ENCODE data around the gene CIAO3.

CIAO3 gene

GRCh38 chr16:719815-720446, 20.9 kb downstream of the CIAO3 start:
- DNase-seq = peak in 2 of 42 donors; percentile 45 to 60
- intact Hi-C loops (cut with DNase I) = loop anchor here (2.0 kb wide), 1 partner anchor 21 kb away; the partner anchor contains the start of gene CIAO3

- intact Hi-C loops (cut with DNase I) = no loop called here
- DNase-seq = no peak
Observed at GRCh38 chr16:718922-719321, 21.9 kb downstream of the CIAO3 start.

- DNase-seq = no peak
- intact Hi-C loops (cut with DNase I) = no loop called here
Observed at GRCh38 chr16:718389-718788, 22.4 kb downstream of the CIAO3 start.

GRCh38 chr16:717450-718245, 23.1 kb downstream of the CIAO3 start:
- DNase-seq = peak in 7 of 42 donors; percentile 26 to 72 (median 64)
- intact Hi-C loops (cut with DNase I) = no loop called here

GRCh38 chr16:716768-717325, 23.9 kb downstream of the CIAO3 start:
- no peak for DNase-seq
- intact Hi-C loops (cut with DNase I) = no loop called here

GRCh38 chr16:716200-716568, 24.6 kb downstream of the CIAO3 start:
- DNase-seq = peak; percentile 84 to 97 (median 93)

GRCh38 chr16:715477-716199, 25.2 kb downstream of the CIAO3 start:
- peak in 4 of 42 donors; percentile 53 to 66 (median 58) for DNase-seq
- intact Hi-C loops (cut with DNase I) = no loop called here

More at GRCh38 chr16:716200-716568, 24.6 kb downstream of the CIAO3 start:
- intact Hi-C loops (cut with DNase I) = no loop called here

GRCh38 chr16:714558-715476, 26.0 kb downstream of the CIAO3 start, which contains the start of gene METRN:
METRN (plus strand) TSS chr16:715118; CDS start chr16:715290, 172 bp downstream.
- intact Hi-C loops (cut with DNase I) = loop anchor here (5.0 kb wide), 1 partner anchor 72 kb away; the partner anchor contains the start of genes CHTF18 and RPUSD1
- peak; percentile 77 to 97 (median 94) for DNase-seq

GRCh38 chr16:714079-714478, 26.7 kb downstream of the CIAO3 start:
- DNase-seq = no peak
- intact Hi-C loops (cut with DNase I) = loop anchor here (5.0 kb wide), 1 partner anchor 73 kb away; the partner anchor contains the start of genes CHTF18 and RPUSD1

GRCh38 chr16:712740-713250, 28.0 kb downstream of the CIAO3 start:
- intact Hi-C loops (cut with DNase I) = loop anchor here (5.0 kb wide), 1 partner anchor 75 kb away; the partner anchor contains the start of genes CHTF18 and RPUSD1
- peak in 3 of 42 donors; percentile 49 to 70 (median 62) for DNase-seq

GRCh38 chr16:711548-712320, 29.1 kb downstream of the CIAO3 start:
- intact Hi-C loops (cut with DNase I) = loop anchor here (5.0 kb wide), 1 partner anchor 76 kb away; the partner anchor contains the start of genes CHTF18 and RPUSD1
- DNase-seq = peak in 40 of 42 donors; percentile 67 to 93 (median 82)

- intact Hi-C loops (cut with DNase I) = loop anchor here (5.0 kb wide), 1 partner anchor 76 kb away; the partner anchor contains the start of genes CHTF18 and RPUSD1
Observed at GRCh38 chr16:711084-711483, 29.7 kb downstream of the CIAO3 start.

GRCh38 chr16:710500-711075, 30.2 kb downstream of the CIAO3 start:
- no peak for DNase-seq
- intact Hi-C loops (cut with DNase I) = loop anchor here (5.0 kb wide), 1 partner anchor 77 kb away; the partner anchor contains the start of genes CHTF18 and RPUSD1

More at GRCh38 chr16:711084-711483, 29.7 kb downstream of the CIAO3 start:
- DNase-seq = no peak

- peak; percentile 82 to 97 (median 92) for DNase-seq
- intact Hi-C loops (cut with DNase I) = loop anchor here (5.0 kb wide), 1 partner anchor 77 kb away; the partner anchor contains the start of genes CHTF18 and RPUSD1
Observed at GRCh38 chr16:709566-710499, 31.0 kb downstream of the CIAO3 start.

GRCh38 chr16:708959-709358, 31.8 kb downstream of the CIAO3 start:
- DNase-seq = no peak
- intact Hi-C loops (cut with DNase I) = no loop called here
